Loucy (cell line): Measurements from ENCODE around the gene TMTC2.

Source experiments
- EZH2phosphoT487 ChIP-seq: fragments of 200-600 bp; IDR thresholded peaks from 2 replicates; pipeline ENCODE4 v1.6.1; 2018; ENCODE audit warnings: antibody characterized with exemption, mild to moderate bottlenecking, moderate library complexity, borderline replicate concordance
- TF ChIP-seq, protein P1 (sequence below): fragments of 200-600 bp; sonication (generic); conservative IDR thresholded peaks from 2 replicates; pipeline ENCODE4 v1.5.1; 2014; ENCODE audit warnings: mild to moderate bottlenecking, antibody characterized with exemption, low read length

DNA sequence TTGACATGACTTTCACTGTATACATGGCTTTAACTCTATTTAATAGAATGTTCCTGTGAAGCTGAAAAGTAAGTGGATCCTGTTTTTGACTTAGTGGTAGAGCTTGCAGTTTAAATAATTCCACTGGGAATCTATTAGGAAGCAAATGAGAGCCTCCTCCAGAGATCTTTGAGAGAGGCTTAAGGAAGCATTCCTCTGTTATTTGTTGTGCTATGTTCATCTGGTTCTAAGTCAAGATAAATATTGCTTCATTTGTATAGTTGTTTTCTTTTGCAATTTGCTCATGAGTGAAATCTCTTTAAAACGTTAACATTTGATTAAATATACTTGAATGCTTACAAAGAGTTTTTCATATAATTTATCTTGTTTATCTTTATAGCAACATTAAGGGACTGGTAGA lies 70.4 kb downstream of the TMTC2 start:
- TF ChIP-seq, protein P1, sequence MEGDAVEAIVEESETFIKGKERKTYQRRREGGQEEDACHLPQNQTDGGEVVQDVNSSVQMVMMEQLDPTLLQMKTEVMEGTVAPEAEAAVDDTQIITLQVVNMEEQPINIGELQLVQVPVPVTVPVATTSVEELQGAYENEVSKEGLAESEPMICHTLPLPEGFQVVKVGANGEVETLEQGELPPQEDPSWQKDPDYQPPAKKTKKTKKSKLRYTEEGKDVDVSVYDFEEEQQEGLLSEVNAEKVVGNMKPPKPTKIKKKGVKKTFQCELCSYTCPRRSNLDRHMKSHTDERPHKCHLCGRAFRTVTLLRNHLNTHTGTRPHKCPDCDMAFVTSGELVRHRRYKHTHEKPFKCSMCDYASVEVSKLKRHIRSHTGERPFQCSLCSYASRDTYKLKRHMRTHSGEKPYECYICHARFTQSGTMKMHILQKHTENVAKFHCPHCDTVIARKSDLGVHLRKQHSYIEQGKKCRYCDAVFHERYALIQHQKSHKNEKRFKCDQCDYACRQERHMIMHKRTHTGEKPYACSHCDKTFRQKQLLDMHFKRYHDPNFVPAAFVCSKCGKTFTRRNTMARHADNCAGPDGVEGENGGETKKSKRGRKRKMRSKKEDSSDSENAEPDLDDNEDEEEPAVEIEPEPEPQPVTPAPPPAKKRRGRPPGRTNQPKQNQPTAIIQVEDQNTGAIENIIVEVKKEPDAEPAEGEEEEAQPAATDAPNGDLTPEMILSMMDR, result no peak
- TF ChIP-seq EZH2phosphoT487, result no peak
